Caco-2 (cell line): Measurements from ENCODE around the gene UBA6. TPM values are rescaled to one million over a fixed set of nuclear protein-coding genes. Genes with fewer than 3 reads are reported as not detected.

Experiments
- BruUV-seq: library from RNA; stranded (reverse); fragments of 400-500 nt; replicated peaks from 2 replicates; lab custom pipeline; 2021; lab: Mats Ljungman, UMichigan
- CTCF ChIA-PET: fragments of 300-600 bp; sonication (Branson Sonifier 250); formaldehyde crosslinking; loops from one replicate; lab custom pipeline; 2022; ENCODE audit warnings: antibody characterized with exemption; lab: Charles Lee
- POLR2A ChIA-PET: fragments of 300-600 bp; sonication (Branson Sonifier 250); formaldehyde crosslinking; loops from one replicate; lab custom pipeline; 2022; ENCODE audit warnings: antibody characterized with exemption; lab: Charles Lee
- DNase-seq, 2 experiments: peaks; one replicate each; pipeline versions ENCODE4 v3.0.0 to v3.0.0-alpha.2; 2020 to 2022
- H3K27me3 ChIP-seq: replicated peaks from 2 replicates; pipeline ENCODE4 v1.6.0; 2011; ENCODE audit warnings: low read length; ENCODE audit not compliant: control insufficient read depth, insufficient read depth
- H3K36me3 ChIP-seq: 2 replicates; pipeline ENCODE4 v1.5.1; 2011; ENCODE audit warnings: low read length; ENCODE audit not compliant: control insufficient read depth, insufficient read depth
- H3K4me1 ChIP-seq: fragments of 250-450 bp; sonication (Bioruptor Pico); 2 replicates; pipeline ENCODE4 v1.5.1; 2020; ENCODE audit warnings: mild to moderate bottlenecking
- H3K4me3 ChIP-seq: 2 replicates; pipeline ENCODE4 v1.5.1; 2011; ENCODE audit warnings: low read depth, mild to moderate bottlenecking, control low read depth, low read length
- H3K9me3 ChIP-seq: fragments of 250-450 bp; sonication (Bioruptor Pico); 2 replicates; pipeline ENCODE4 v1.5.1; 2020; ENCODE audit warnings: mild to moderate bottlenecking, moderate library complexity
- H3K27ac Mint-ChIP-seq: one replicate; pipeline ENCODE4 v1.8.0; 2022; ENCODE audit warnings: mixed read lengths; ENCODE audit not compliant: unreplicated experiment
- H3K27me3 Mint-ChIP-seq: one replicate; pipeline ENCODE4 v1.8.0; 2022; ENCODE audit warnings: mixed read lengths; ENCODE audit not compliant: insufficient read depth, unreplicated experiment
- H3K36me3 Mint-ChIP-seq: one replicate; pipeline ENCODE4 v1.8.0; 2022; ENCODE audit warnings: mild to moderate bottlenecking, mixed read lengths; ENCODE audit not compliant: insufficient read depth, unreplicated experiment
- H3K4me1 Mint-ChIP-seq: one replicate; pipeline ENCODE4 v1.8.0; 2022; ENCODE audit warnings: low read depth, mixed read lengths; ENCODE audit not compliant: unreplicated experiment
- H3K4me3 Mint-ChIP-seq: one replicate; pipeline ENCODE4 v1.8.0; 2022; ENCODE audit warnings: mild to moderate bottlenecking, moderate library complexity, mixed read lengths; ENCODE audit not compliant: unreplicated experiment
- H3K9me3 Mint-ChIP-seq: one replicate; pipeline ENCODE4 v1.8.0; 2022; ENCODE audit warnings: mixed read lengths; ENCODE audit not compliant: unreplicated experiment
- CTCF ChIP-seq, 2 experiments: fragments of 200-600 bp in 1 of 2; IDR thresholded peaks; 1 replicate in 1 of 2; 2 replicates in 1 of 2; pipeline versions ENCODE4 v1.5.1 to v1.8.0; 2011 to 2022; ENCODE audit warnings: antibody characterized with exemption in 1 of 2, control low read depth in 1 of 2, inconsistent platforms in 1 of 2, low read depth in 1 of 2, low read length in 1 of 2, mild to moderate bottlenecking in 1 of 2, moderate library complexity in 1 of 2; ENCODE audit not compliant: insufficient read depth in 1 of 2, severe bottlenecking in 1 of 2, unreplicated experiment in 1 of 2
- intact Hi-C: fragments of 100-400 bp; cut with micrococcal nuclease; formaldehyde crosslinking; loops from one replicate; pipeline ENCODE4 v1.10.0; 2022; ENCODE audit not compliant: unreplicated experiment
- total RNA-seq: library from RNA; stranded (reverse); gene quantifications from 2 replicates; pipeline ENCODE4 v1.2.3, GENCODE V29; 2022

The UBA6 gene
- total RNA-seq, 1 experiment from 2014 or later: 74.6 TPM

- DNase-seq: no peak
- no peak overlapping the region for H3K4me3 Mint-ChIP-seq
- POLR2A ChIA-PET: no interaction called here
- CTCF ChIA-PET: no interaction called here
- no TSS peak for BruUV-seq
- intact Hi-C loops: no loop called here
- no peaks in the 10 kb centered on the region for H3K27me3 Mint-ChIP-seq
- Histone ChIP-seq H3K27me3 (no peaks in the 10 kb centered on the region), H3K36me3 (peaks cover 3% of the 10 kb centered on the region; the same call in 1 of the 2 replicates), H3K9me3 (no peaks in the 10 kb centered on the region), H3K4me1 (no peaks in the 10 kb centered on the region), H3K4me3 (no peak overlapping the region)
- H3K27ac Mint-ChIP-seq: no peak overlapping the region
- TF ChIP-seq CTCF (IDR thresholded peaks at IDR 0.05; ENCODE audit: insufficient read depth in 1 of 2, low read depth in 1 of 2, low read length in 1 of 2, severe bottlenecking in 1 of 2, unreplicated experiment in 1 of 2): no peak
- peaks cover 41% of the 10 kb centered on the region for H3K36me3 Mint-ChIP-seq
- H3K9me3 Mint-ChIP-seq: no peaks in the 10 kb centered on the region
- no peaks in the 10 kb centered on the region for H3K4me1 Mint-ChIP-seq
These were observed 65.6 kb downstream of the UBA6 start for GRCh38 chr4:67635331-67635730.

- CTCF ChIA-PET: no interaction called here
- H3K36me3 ChIP-seq: peaks cover 3% of the 10 kb centered on the region; the same call in 1 of the 2 replicates
These were observed 66.2 kb downstream of the UBA6 start for GRCh38 chr4:67634741-67635140.

GRCh38 chr4:67632492-67632891 lies 68.5 kb downstream of the UBA6 start:
- ChIA-PET POLR2A (no interaction called here), CTCF (no interaction called here)
- H3K4me1 ChIP-seq: no peaks in the 10 kb centered on the region
- Mint-ChIP-seq H3K4me3 (no peak overlapping the region), H3K27ac (no peak overlapping the region), H3K9me3 (no peaks in the 10 kb centered on the region), H3K27me3 (no peaks in the 10 kb centered on the region), H3K4me1 (no peaks in the 10 kb centered on the region), H3K36me3 (peaks cover 33% of the 10 kb centered on the region)
- no peak for TF ChIP-seq CTCF (IDR thresholded peaks at IDR 0.05; ENCODE audit: insufficient read depth in 1 of 2, low read depth in 1 of 2, low read length in 1 of 2, severe bottlenecking in 1 of 2, unreplicated experiment in 1 of 2)
- no peaks in the 10 kb centered on the region for H3K9me3 ChIP-seq
- no TSS peak for BruUV-seq
- no peaks in the 10 kb centered on the region for H3K27me3 ChIP-seq
- H3K36me3 ChIP-seq: no peaks in the 10 kb centered on the region
- intact Hi-C loops: loop anchor here (5.0 kb wide), 1 partner anchor 85 kb away; the partner anchor contains the start of gene CENPC
- no peak overlapping the region for H3K4me3 ChIP-seq
- DNase-seq: no peak

More at GRCh38 chr4:67634741-67635140, 66.2 kb downstream of the UBA6 start:
- intact Hi-C loops: loop anchor here (5.0 kb wide), 1 partner anchor 87 kb away; the partner anchor contains the start of gene CENPC
- Mint-ChIP-seq H3K36me3 (peaks cover 41% of the 10 kb centered on the region), H3K4me1 (no peaks in the 10 kb centered on the region), H3K9me3 (no peaks in the 10 kb centered on the region), H3K27ac (no peak overlapping the region), H3K27me3 (no peaks in the 10 kb centered on the region), H3K4me3 (no peak overlapping the region)
- no peaks in the 10 kb centered on the region for H3K9me3 ChIP-seq
- TF ChIP-seq CTCF (IDR thresholded peaks at IDR 0.05; ENCODE audit: insufficient read depth in 1 of 2, low read depth in 1 of 2, low read length in 1 of 2, severe bottlenecking in 1 of 2, unreplicated experiment in 1 of 2): no peak
- POLR2A ChIA-PET: no interaction called here
- H3K4me3 ChIP-seq: no peak overlapping the region
- no peaks in the 10 kb centered on the region for H3K27me3 ChIP-seq
- no peaks in the 10 kb centered on the region for H3K4me1 ChIP-seq
- BruUV-seq: no TSS peak
- no peak for DNase-seq
